Measurements from ENCODE around the gene FSD2. TPM values are rescaled to one million over a fixed set of nuclear protein-coding genes. Genes with fewer than 3 reads are reported as not detected.
A peak's percentile ranks its signal among the peaks of the same experiment; 100 is the strongest.

The FSD2 gene
- total RNA-seq, 1 experiment from 2014 or later = not detected

DNA sequence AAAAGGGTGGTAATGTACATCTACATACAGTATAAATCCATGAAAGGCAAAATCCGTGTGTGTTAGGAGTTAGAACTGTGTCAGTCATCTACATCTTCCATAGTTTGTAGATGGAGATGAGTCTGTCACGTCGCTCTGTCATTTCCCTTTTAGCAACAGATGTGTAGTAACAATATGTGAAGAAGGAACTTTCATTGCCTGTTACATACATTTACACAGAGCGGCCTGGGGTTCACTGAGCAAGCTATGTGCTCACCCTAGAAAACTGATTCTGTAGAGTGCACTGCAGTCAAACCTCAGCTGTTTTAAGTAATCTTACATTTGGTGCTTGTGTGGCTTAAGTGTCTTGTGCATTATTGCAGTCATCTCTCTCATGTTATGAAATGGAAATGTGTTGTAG is 54.6 kb downstream of the FSD2 start:
- CTCF ChIA-PET = no interaction called here
- POLR2A ChIA-PET (ENCODE audit: low non-redundant PET) = no interaction called here

DNA sequence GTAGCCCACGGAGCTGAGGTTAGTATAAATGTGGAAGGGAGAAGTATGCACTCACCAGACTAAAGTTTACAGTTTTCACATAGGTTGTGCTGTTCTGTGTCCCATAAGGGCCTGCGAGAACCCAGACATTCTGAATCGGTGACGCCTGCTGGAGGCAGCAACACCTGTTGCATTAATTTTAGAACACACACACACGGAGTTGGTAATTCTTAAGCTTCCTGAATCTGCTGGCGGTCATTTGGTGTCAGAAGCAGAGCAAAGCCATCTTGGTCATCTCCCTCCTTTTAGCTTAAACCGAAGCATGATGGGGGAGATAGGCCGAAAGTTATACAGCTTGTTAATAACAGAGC is 55.1 kb downstream of the FSD2 start:
- H3K27me3 ChIP-seq (replicated peaks; ENCODE audit: insufficient read depth, low read depth, low read length, poor library complexity) = no peaks in the 10 kb centered on the region
- H3K36me3 ChIP-seq (ENCODE audit: insufficient read depth, low read length, poor library complexity, severe bottlenecking) = peaks cover 15% of the 10 kb centered on the region
- BruUV-seq (replicated peaks) = TSS peak; percentile 68
- intact Hi-C loops (cut with micrococcal nuclease; ENCODE audit: unreplicated experiment) = loop anchor here (5.0 kb wide), 1 partner anchor 251 kb away; no protein-coding TSS in a partner anchor
- CTCF ChIA-PET = interaction anchor here (1.0 kb wide), 1 partner anchor 211 kb away, joined by 3 read pairs; the partner anchor contains the start of gene RPS17
- no peaks in the 10 kb centered on the region for H3K9me3 ChIP-seq (ENCODE audit: low read depth, low read length, poor library complexity, severe bottlenecking)
- H3K27ac ChIP-seq (ENCODE audit: low read depth, low read length, poor library complexity, severe bottlenecking) = peak overlapping the region; percentile 78
- H3K4me1 ChIP-seq (ENCODE audit: insufficient read depth, low read length, poor library complexity, severe bottlenecking) = peaks cover 10% of the 10 kb centered on the region
- H3K4me3 ChIP-seq (ENCODE audit: low read depth, low read length, poor library complexity, severe bottlenecking) = peak overlapping the region; percentile 82
- no peak for DNase-seq (ENCODE audit: low spot score)
- POLR2A ChIA-PET (ENCODE audit: low non-redundant PET) = no interaction called here
- TF ChIP-seq EZH2 (IDR thresholded peaks at IDR 0.05; ENCODE audit: borderline replicate concordance, low read depth, low read length, poor library complexity, severe bottlenecking) = no peak
- TF ChIP-seq, protein P1, sequence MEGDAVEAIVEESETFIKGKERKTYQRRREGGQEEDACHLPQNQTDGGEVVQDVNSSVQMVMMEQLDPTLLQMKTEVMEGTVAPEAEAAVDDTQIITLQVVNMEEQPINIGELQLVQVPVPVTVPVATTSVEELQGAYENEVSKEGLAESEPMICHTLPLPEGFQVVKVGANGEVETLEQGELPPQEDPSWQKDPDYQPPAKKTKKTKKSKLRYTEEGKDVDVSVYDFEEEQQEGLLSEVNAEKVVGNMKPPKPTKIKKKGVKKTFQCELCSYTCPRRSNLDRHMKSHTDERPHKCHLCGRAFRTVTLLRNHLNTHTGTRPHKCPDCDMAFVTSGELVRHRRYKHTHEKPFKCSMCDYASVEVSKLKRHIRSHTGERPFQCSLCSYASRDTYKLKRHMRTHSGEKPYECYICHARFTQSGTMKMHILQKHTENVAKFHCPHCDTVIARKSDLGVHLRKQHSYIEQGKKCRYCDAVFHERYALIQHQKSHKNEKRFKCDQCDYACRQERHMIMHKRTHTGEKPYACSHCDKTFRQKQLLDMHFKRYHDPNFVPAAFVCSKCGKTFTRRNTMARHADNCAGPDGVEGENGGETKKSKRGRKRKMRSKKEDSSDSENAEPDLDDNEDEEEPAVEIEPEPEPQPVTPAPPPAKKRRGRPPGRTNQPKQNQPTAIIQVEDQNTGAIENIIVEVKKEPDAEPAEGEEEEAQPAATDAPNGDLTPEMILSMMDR (conservative IDR thresholded peaks at IDR 0.05; ENCODE audit: low read depth, low read length) = no peak

More for the DNA sequence above, 54.6 kb downstream of the FSD2 start:
- H3K27ac ChIP-seq (ENCODE audit: low read depth, low read length, poor library complexity, severe bottlenecking) = peak overlapping the region; percentile 78
- TF ChIP-seq, protein P1 (conservative IDR thresholded peaks at IDR 0.05; ENCODE audit: low read depth, low read length) = no peak
- no peak for TF ChIP-seq EZH2 (IDR thresholded peaks at IDR 0.05; ENCODE audit: borderline replicate concordance, low read depth, low read length, poor library complexity, severe bottlenecking)
- BruUV-seq (replicated peaks) = no TSS peak
- intact Hi-C loops (cut with micrococcal nuclease; ENCODE audit: unreplicated experiment) = loop anchor here (5.0 kb wide), 1 partner anchor 251 kb away; no protein-coding TSS in a partner anchor
- peaks cover 10% of the 10 kb centered on the region for H3K4me1 ChIP-seq (ENCODE audit: insufficient read depth, low read length, poor library complexity, severe bottlenecking)
- H3K27me3 ChIP-seq (replicated peaks; ENCODE audit: insufficient read depth, low read depth, low read length, poor library complexity) = no peaks in the 10 kb centered on the region
- peak overlapping the region; percentile 82 for H3K4me3 ChIP-seq (ENCODE audit: low read depth, low read length, poor library complexity, severe bottlenecking)
- H3K9me3 ChIP-seq (ENCODE audit: low read depth, low read length, poor library complexity, severe bottlenecking) = no peaks in the 10 kb centered on the region
- peaks cover 20% of the 10 kb centered on the region for H3K36me3 ChIP-seq (ENCODE audit: insufficient read depth, low read length, poor library complexity, severe bottlenecking)
- DNase-seq (ENCODE audit: low spot score) = no peak

GRCh38 chr15:82749951-82750830 is 55.7 kb downstream of the FSD2 start:
- Histone ChIP-seq H3K36me3 (ENCODE audit: insufficient read depth, low read length, poor library complexity, severe bottlenecking) (peaks cover 8% of the 10 kb centered on the region), H3K4me3 (ENCODE audit: low read depth, low read length, poor library complexity, severe bottlenecking) (peak overlapping the region; percentile 82), H3K9me3 (ENCODE audit: low read depth, low read length, poor library complexity, severe bottlenecking) (no peaks in the 10 kb centered on the region), H3K4me1 (ENCODE audit: insufficient read depth, low read length, poor library complexity, severe bottlenecking) (peaks cover 10% of the 10 kb centered on the region), H3K27ac (ENCODE audit: low read depth, low read length, poor library complexity, severe bottlenecking) (peak overlapping the region; percentile 78), H3K27me3 (replicated peaks; ENCODE audit: insufficient read depth, low read depth, low read length, poor library complexity) (no peaks in the 10 kb centered on the region)
- no peak for TF ChIP-seq EZH2 (IDR thresholded peaks at IDR 0.05; ENCODE audit: borderline replicate concordance, low read depth, low read length, poor library complexity, severe bottlenecking)
- TF ChIP-seq, protein P1 (conservative IDR thresholded peaks at IDR 0.05; ENCODE audit: low read depth, low read length) = no peak
- CTCF ChIA-PET = interaction anchor here (0.6 to 1.0 kb wide), 3 partner anchors 165 to 250 kb away, joined by 3 to 6 read pairs (median 3); partner anchors contain the start of gene RPS17
- TSS peak; percentile 88 for BruUV-seq (replicated peaks)
- POLR2A ChIA-PET (ENCODE audit: low non-redundant PET) = interaction anchor here (0.5 to 0.7 kb wide), 2 partner anchors 54 to 142 kb away, joined by 3 read pairs; no protein-coding TSS in a partner anchor
- peak; percentile 96 for DNase-seq (ENCODE audit: low spot score)
- intact Hi-C loops (cut with micrococcal nuclease; ENCODE audit: unreplicated experiment) = loop anchor here (5.0 kb wide), 1 partner anchor 252 kb away; no protein-coding TSS in a partner anchor
